OCI-LY3 (cell line): ENCODE results near the gene NUP153.

ENCODE experiments used
- H2AFZ ChIP-seq: fragments of 200-600, 300-600 bp; shearing (Covaris generic); 2 replicates; pipeline ENCODE4 v1.6.0; 2014; ENCODE audit warnings: antibody characterized with exemption, low read depth, low read length
- H3K27ac ChIP-seq: fragments of 200-600, 300-600 bp; sonication (generic); 2 replicates; pipeline ENCODE4 v1.5.1; 2014; ENCODE audit warnings: mild to moderate bottlenecking, low read length, moderate library complexity, mixed read lengths
- H3K27me3 ChIP-seq: fragments of 200-600, 300-600 bp; sonication (generic); 2 replicates; pipeline ENCODE4 v1.6.1; 2014; ENCODE audit warnings: low read depth, low read length, mixed read lengths
- H3K36me3 ChIP-seq: fragments of 200-600, 300-600 bp; sonication (generic); replicated peaks from 2 replicates; pipeline ENCODE3; 2014; ENCODE audit warnings: low read depth, low read length, mixed read lengths
- H3K4me1 ChIP-seq: fragments of 300-600, 200-600 bp; sonication (generic); 2 replicates; pipeline ENCODE4 v1.6.1; 2014; ENCODE audit warnings: low read length, mixed read lengths
- H3K4me2 ChIP-seq: fragments of 200-600, 300-600 bp; sonication (generic); 2 replicates; pipeline ENCODE4 v1.6.1; 2014; ENCODE audit warnings: low read length, mixed read lengths
- H3K4me3 ChIP-seq: fragments of 300-600, 200-600 bp; sonication (generic); 2 replicates; pipeline ENCODE4 v1.5.1; 2014; ENCODE audit warnings: antibody characterized with exemption, mild to moderate bottlenecking, low read length, moderate library complexity
- H3K79me2 ChIP-seq: fragments of 300-600, 200-600 bp; shearing (Covaris generic); 2 replicates; pipeline ENCODE4 v1.6.1; 2014; ENCODE audit warnings: mild to moderate bottlenecking, low read length, mixed read lengths
- H3K9ac ChIP-seq: fragments of 300-600, 200-600 bp; shearing (Covaris generic); 2 replicates; pipeline ENCODE4 v1.6.0; 2014; ENCODE audit warnings: mild to moderate bottlenecking, low read length, moderate library complexity
- H3K9me3 ChIP-seq: fragments of 200-600, 300-600 bp; shearing (Covaris generic); 2 replicates; pipeline ENCODE4 v1.6.1; 2014; ENCODE audit warnings: low read length, mixed read lengths; ENCODE audit not compliant: insufficient read depth
- H4K20me1 ChIP-seq: fragments of 200-600, 300-600 bp; sonication (generic); 2 replicates; pipeline ENCODE4 v1.6.1; 2016; ENCODE audit warnings: low read length, mixed read lengths; ENCODE audit not compliant: insufficient read depth
- EZH2phosphoT487 ChIP-seq: fragments of 200-600 bp; shearing (Covaris generic); IDR thresholded peaks from 2 replicates; pipeline ENCODE4 v1.6.1; 2018; ENCODE audit warnings: antibody characterized with exemption, mixed run types, low read depth
- TF ChIP-seq, protein P1 (sequence below): fragments of 200-600, 300-600 bp; sonication (generic); IDR thresholded peaks from 2 replicates; pipeline ENCODE4 v1.5.1; 2014; ENCODE audit warnings: antibody characterized with exemption, low read length, low read depth

Gene NUP153

DNA sequence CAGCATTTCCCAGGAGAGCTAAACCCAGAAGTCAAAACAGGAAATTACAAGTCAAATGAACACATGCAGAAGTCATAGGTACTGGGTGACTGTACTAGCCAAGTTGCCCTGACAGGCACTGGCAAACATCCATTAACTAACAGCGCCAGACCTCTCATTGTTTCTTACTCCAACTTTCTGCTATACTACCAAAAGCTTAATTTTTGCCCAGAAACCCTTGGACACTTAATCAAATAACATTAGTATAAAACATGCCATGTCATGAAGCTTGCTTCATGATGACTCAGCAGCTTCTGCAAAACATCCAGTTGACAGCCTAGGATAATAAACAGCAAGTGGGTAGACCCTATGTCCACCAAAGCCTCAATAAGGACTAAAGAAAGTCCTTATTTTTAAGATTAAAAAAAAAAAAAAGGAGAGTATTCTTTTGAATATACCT, 3.5 kb downstream of the NUP153 start:
- Histone ChIP-seq H4K20me1 (peaks cover 41% of the 10 kb centered on the region), H3K4me1 (peaks cover 30% of the 10 kb centered on the region), H3K27me3 (no peaks in the 10 kb centered on the region), H3K4me3 (peak overlapping the region; percentile 97), H2AFZ (no peak overlapping the region), H3K79me2 (peaks cover 91% of the 10 kb centered on the region), H3K9ac (no peak overlapping the region), H3K4me2 (peak overlapping the region; percentile 48), H3K27ac (no peak overlapping the region; the same call in 1 of the 2 replicates), H3K9me3 (no peaks in the 10 kb centered on the region), H3K36me3 (peaks cover 18% of the 10 kb centered on the region)
- TF ChIP-seq EZH2phosphoT487, result no peak
- TF ChIP-seq, protein P1, sequence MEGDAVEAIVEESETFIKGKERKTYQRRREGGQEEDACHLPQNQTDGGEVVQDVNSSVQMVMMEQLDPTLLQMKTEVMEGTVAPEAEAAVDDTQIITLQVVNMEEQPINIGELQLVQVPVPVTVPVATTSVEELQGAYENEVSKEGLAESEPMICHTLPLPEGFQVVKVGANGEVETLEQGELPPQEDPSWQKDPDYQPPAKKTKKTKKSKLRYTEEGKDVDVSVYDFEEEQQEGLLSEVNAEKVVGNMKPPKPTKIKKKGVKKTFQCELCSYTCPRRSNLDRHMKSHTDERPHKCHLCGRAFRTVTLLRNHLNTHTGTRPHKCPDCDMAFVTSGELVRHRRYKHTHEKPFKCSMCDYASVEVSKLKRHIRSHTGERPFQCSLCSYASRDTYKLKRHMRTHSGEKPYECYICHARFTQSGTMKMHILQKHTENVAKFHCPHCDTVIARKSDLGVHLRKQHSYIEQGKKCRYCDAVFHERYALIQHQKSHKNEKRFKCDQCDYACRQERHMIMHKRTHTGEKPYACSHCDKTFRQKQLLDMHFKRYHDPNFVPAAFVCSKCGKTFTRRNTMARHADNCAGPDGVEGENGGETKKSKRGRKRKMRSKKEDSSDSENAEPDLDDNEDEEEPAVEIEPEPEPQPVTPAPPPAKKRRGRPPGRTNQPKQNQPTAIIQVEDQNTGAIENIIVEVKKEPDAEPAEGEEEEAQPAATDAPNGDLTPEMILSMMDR, result no peak

DNA sequence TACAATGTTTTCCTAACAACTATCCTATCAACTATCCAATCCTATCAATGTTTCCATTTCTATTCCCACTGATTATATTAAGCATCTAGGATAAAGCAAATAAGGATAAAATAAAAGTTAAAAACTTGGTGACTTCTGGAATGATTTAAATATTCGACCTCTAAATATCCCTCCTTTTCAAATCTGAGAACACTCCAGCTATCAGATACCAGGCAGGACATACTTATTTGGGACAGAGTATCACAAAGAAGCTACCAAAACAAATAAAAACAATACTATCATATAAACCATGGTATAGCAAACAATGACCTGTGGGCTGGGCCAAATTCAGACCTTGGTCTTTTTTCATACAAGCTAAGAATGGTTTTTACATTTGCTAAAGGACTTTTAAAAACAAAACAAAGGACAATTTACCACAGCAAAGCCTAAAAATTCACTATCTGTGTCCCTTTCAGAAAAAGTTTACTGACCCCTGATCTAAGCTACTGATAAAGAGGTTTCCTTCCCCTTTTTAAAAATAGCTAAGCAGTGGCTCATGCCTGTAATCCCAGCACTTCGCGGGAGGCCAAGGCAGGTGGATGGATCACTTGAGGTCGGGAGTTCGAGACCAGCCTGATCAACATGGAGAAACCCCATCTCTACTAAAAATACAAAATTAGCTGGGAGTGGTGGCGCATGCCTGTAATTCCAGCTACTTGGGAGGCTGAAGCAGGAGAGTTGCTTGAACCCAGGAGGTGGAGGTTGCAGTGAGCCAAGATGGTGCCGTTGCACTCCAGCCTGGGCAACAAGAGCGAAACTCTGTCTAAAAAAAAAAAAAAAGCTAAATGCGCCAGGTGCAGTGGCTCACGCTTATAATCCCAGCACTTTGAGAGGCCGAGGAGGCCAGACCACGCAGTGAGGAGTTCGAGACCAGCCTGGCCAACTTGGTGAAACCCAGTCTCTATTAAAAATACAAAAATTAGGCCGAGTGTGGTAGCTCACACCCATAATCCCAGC, 6.0 kb downstream of the NUP153 start:
- H3K27me3 ChIP-seq, result no peaks in the 10 kb centered on the region
- peaks cover 25% of the 10 kb centered on the region for H3K4me1 ChIP-seq

DNA sequence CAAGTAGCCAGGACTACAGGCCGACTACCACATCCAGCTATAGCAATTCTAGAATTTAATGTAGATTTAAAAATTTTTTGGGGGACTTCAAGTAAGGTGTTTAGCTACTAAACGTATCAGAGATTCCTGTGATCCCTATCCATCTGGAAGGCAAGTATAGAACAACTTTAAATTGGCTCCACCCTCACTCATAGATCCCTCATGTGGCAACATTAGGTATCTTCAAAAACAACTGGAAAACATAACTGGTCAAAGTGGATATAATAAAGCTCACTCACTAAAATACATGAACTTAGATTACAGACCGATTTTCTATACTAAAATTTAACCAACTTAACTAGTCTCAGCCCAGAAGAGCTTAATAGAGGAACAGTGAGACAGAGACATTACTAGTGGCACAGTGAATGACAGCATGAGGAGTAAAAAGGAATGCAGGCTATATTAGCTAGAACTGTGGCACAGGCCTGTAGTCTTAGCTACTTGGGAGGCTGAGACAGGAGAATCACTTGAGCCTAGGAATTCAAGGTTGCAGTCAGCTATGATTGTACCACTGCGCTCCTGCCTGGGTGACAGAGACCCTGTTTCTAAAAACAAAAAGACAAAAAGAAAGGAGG, 14.7 kb downstream of the NUP153 start:
- Histone ChIP-seq H3K36me3 (peaks cover 12% of the 10 kb centered on the region), H4K20me1 (peaks cover 90% of the 10 kb centered on the region), H2AFZ (no peak overlapping the region)

More for the DNA sequence above, 6.0 kb downstream of the NUP153 start:
- H3K9ac ChIP-seq, result no peak overlapping the region
- H3K79me2 ChIP-seq, result peaks cover 100% of the 10 kb centered on the region
- no peak overlapping the region for H3K27ac ChIP-seq
- H2AFZ ChIP-seq, result no peak overlapping the region
- peaks cover 64% of the 10 kb centered on the region for H4K20me1 ChIP-seq
- H3K4me3 ChIP-seq, result no peak overlapping the region
- H3K36me3 ChIP-seq, result peaks cover 23% of the 10 kb centered on the region
- TF ChIP-seq, protein P1, result no peak
- no peak for TF ChIP-seq EZH2phosphoT487
- H3K4me2 ChIP-seq, result no peak overlapping the region
- no peaks in the 10 kb centered on the region for H3K9me3 ChIP-seq

More for the DNA sequence above, 14.7 kb downstream of the NUP153 start:
- Histone ChIP-seq H3K9ac (no peak overlapping the region), H3K79me2 (peaks cover 100% of the 10 kb centered on the region), H3K27ac (no peak overlapping the region), H3K27me3 (no peaks in the 10 kb centered on the region), H3K4me2 (no peak overlapping the region), H3K4me1 (no peaks in the 10 kb centered on the region; the same call in 1 of the 2 replicates), H3K4me3 (no peak overlapping the region), H3K9me3 (no peaks in the 10 kb centered on the region)
- TF ChIP-seq, protein P1, result no peak
- TF ChIP-seq EZH2phosphoT487, result no peak
